HG03097 (cell line): ENCODE measurements around the gene HEATR1.
A peak's percentile ranks its signal among the peaks of the same experiment; 100 is the strongest.

Experiments
- ATAC-seq: cut with Tn5 transposase; IDR thresholded peaks from one replicate; pipeline ENCODE4 v1.9.1; 2021; ENCODE audit not compliant: unreplicated experiment, low FRiP score

The HEATR1 gene

DNA sequence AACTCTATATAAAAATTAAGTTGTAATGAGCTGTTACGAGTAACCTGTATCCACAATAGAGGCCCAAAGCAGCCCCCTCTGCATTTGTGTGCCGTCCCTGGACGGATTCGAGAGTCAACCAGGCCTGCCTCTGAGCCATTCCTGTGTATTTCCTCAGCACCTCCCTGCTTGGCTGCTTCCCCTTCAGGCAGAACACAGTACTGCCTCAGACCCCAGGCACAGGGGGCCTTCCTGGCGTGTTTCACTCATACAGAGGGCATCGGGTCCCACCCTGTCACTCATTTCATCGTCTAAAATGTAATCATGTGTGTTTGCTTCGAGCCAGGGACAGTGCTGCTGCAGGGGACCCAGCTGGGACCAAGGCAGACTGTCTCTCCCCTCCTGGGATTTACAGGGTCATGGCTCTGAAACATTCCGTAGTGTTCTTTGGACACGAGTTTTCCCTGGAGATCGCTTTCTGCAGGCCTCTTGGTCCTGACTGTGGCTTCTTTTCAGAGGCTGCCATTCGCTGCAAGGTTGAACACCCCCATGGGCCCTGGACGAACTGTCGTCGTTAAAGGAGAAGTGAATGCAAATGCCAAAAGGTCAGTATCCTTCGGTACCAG, 61.1 kb downstream of the HEATR1 start:
- no peak for ATAC-seq

DNA sequence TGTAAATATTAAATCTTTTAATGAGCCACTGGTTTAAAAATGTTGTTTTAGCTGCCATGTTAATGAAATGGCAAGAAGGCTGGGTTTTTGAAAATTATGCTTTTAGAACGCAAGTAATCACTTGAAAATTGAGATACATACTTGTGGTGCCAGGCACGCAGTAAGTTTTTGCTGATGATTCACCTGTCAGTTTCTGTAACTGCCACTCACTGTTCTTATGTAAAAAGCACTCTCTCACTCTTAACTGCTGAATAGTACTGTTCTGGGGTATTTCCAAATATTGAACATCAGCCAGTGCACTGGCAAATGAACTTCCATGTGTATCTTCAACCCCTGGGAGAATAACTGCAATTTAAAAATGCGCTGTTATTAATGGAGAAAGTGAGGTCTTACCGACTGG, 62.6 kb downstream of the HEATR1 start:
- no peak for ATAC-seq

DNA sequence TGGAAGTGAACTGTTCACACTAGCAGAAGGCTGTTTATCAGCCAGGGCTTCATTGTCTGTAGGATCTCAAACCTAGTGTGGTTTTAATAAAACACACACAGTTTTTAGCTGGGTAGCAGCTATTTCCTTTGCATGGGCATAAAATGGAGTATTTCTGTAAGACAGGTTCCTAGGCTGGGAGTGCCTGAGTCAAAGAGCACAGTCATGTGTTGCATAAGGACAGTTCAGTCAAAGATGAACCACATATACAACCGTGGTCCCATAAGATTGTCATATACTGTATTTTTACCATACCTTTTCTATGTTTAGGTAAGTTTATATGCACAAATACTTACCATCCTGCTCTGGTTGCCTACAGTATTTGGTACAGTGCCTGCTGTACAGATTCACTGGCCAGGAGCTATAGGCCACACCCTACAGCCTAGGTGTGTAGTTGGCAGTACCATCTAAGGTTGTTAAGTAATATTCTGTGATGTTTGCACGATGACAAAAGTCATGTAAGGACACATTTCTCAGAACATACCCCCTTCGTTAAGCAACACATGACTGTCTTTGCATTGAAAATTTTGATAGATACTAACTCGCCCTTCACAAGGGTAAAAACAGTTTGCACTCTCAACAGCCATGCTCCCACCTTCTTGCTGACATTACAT, 63.4 kb downstream of the HEATR1 start:
- no peak for ATAC-seq

DNA sequence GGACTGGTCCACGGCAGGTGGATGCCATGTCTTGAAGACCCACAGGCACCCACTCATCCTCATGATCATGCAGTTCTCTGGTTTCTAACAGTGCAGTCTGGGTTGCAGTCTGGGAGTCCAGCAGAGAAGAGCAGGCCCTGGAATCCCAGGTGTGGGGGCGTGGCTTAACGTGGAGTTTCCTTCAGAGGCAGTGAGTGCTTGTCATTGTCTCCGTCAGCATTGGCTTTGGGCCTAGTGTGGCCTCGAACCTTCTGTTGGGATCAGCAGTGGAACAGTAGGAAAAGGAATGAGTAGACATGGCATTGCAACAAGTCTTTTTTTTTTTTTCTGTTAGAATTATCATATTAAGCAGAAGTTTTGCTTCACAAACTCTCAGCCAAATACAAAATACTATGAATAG, 67.8 kb downstream of the HEATR1 start:
- no peak for ATAC-seq

DNA sequence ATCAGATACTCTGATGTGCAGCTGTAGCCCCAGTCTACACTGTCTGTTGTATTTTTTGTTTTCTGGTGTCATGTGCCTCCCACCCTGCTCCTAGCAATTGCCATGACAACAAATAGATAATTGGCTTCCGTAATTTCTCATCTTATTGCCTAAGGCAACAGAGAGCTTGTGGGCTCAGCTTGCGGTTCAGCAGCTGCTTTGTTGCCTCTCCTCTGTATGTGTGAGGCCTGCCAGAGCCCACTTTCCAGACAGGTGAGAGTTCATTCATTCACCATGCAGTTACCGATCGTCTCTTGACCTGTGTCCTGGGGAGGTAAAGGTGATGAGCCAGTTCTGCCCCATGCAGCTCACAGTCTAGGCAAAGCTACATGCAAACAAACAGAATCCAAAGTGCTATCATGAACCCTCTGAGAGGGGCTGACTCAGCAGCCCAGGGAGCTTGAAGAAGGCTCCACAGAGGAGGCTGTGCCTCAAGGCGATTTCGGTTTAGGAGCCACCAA, 68.6 kb downstream of the HEATR1 start:
- no peak for ATAC-seq

DNA sequence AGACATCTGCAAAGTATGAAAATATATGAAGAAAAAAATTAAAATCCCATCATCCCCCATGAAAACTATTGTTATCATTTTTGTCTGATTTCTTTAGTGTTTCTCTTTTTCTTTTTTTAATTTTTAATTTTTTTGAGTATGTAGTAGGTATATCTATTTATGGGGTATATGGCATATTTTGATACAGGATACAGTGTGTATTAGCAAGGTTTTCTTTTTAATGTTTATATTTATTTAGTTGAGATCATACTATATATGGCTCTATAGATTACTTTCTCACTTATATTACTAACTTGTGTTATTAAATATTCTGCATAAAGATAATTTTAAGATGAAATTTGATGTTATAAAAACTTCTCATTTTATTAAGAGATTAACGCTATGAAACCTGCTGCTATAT, 69.1 kb downstream of the HEATR1 start:
- no peak for ATAC-seq

DNA sequence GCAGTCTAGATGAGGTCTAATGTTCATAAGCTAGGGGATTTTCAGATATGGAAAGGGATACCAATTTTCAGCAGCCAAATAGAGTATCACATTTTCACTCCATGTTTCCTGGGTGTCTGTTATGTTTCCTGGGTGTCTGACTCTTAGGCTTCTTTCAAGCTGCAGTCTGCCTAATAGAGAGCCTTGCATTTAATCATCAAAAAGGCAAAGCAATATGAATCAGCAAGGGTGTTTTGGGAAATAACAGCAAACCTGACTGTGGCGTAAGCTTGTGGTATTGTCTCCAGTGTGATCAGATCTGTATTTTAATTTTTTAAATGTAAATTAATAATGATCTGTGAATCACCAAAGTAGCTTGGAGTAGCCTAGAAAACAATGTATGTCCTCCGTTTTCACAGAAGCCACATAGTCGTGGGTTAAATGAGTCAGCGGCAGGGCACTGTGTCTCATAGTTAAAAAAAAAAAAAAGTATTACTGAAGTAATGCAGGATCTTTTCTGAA, 70.1 kb downstream of the HEATR1 start:
- no peak for ATAC-seq

DNA sequence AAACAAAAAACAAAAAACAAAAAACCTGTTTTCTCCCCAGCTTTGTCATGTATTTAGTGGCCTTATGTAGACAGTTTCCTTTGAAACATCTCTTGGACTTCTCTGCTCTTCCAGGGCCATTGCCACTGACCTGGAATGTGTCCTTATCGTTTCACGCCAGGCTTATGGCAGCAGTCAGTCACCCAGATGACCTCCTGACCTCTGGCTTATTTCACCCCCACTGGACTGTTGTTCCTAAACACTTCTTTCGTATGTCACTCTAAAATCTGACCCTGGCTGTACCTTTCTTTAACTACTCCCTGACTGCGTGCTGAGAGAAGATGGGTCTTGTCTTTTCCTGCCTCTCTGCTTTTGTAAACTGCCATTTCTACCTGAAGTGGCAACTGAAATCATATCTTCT, 71.5 kb downstream of the HEATR1 start:
- ATAC-seq: no peak

DNA sequence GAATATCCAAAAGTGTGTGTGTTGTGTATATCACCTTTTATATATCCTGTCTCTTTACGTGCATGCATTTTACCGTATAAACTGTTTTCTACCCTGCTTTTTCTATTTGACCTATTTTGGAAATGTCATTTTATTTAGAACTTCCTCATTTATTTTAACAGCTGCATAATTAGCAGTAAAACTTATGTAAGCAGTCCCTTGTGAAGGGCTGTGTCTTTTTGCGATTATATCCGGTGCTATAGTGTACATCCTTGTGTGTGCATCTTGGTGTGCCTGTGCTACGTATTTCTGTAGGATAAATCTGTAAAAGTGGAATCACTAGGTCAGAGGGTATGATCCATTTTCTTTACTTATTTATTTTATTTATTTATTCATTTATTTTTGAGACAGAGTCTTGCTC, 73.4 kb downstream of the HEATR1 start:
- no peak for ATAC-seq

DNA sequence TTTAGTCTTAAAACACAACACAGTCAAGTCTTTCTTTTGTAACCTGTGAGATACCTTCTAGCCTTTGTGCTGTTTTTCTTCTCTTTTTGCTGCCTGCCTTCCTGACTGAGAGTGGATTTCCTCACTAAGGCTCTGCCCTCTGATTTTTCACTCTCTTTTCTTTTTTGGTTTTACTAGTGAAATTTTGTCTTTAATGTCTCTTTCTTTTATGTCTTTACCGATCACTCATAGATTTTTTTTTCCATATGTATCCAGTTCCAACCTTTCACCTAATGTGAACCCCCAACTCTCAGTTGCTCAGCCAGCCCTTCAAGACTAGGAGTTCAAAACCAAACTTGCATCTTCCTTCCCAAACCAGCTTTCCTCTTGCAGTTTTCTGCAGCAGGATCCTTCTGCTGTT, 74.0 kb downstream of the HEATR1 start:
- ATAC-seq: no peak

DNA sequence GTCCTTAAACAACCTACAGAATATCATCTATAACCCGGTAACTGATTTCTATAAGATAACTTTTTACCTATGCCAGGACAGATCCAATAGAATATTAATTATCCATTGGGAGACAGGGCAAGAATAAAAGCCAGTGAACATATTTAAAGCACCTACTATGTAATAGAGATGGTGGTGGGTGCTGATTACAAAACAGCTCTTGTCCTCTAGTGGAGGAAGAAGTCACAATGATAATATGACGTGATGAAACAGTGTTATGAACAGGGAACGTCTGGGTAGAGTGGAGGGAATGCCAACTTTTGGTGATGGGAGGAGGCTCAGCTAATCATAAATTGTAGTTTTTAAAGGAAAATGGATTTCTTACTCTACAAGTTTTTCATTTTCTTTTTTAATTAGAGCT, 78.2 kb downstream of the HEATR1 start:
- ATAC-seq: no peak

DNA sequence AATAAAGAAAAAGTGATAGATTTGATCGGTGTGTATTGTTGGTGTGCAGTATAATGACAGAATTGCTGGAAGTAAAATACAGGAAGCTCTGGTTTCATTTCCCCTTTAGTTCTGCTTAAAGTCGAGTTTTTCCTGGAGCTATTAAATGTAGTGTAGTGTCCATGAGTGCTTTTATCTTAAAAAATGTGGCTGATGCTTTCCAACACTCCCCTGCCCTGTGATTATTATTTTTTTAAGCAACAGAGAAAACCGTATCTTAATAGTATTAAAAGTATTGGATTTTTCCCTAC, 79.5 kb downstream of the HEATR1 start:
- no peak for ATAC-seq

DNA sequence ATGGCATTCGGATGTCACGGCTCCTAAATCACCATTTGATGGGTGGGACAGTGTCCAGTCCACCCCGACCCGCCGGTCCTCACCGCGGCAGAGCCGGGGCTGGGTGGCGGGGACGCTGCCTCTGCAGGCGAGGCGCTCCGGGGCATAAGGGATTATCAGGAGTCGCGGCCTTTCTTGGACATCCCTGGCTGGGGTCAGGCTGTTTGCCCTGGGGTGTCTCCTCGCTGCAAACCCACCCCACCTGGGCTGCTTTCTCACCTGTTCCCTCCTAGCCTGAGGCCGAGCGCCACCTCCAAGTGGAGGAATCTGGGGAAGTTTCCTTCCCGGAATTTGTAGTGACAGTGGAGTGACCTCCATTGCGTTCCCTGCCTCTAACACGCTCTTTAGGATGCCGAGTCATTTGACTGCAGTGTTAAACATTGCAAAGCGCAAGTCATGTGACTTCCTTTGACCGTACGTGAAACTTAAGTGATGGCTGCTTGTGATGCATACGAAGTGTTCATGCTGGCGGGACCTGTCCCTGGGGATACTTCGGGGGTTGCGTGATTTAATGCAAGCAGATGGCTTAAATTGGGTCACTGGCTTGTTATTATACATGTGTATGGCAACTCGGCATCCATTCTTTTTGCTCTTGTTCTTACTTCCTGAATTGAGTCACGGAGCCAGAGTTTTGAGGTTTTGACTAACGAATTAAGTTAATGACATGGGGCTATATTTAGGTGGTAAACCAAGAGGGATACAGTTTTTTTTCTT, 80.0 kb downstream of the HEATR1 start:
- peak; percentile 90 for ATAC-seq

DNA sequence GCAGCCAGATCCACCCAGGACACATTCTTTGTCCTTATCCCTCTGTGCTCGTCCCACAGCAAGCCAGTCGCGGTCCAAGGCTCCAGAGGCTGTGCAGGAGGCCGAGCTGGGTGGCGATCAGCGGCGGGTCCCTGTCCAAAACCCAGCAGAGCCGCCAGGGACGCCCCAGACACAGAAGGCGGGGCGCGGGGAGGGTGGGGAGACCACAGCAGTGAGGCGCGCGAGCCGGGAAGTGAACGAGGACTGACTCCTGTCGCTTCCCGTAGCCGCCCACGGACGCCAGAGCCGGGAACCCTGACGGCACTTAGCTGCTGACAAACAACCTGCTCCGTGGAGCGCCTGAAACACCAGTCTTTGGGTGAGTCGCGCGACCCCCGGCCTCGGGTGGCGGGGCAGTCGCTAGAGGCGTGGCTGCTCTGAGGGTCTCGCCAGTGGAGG, 80.6 kb downstream of the HEATR1 start, which contains the start of gene LGALS8:
Gene LGALS8, plus strand, starts transcription at position 279 of the 438 bp plus-strand sequence. CDS start 2,089 bp downstream, outside the sequence.
- ATAC-seq: peak; percentile 45

DNA sequence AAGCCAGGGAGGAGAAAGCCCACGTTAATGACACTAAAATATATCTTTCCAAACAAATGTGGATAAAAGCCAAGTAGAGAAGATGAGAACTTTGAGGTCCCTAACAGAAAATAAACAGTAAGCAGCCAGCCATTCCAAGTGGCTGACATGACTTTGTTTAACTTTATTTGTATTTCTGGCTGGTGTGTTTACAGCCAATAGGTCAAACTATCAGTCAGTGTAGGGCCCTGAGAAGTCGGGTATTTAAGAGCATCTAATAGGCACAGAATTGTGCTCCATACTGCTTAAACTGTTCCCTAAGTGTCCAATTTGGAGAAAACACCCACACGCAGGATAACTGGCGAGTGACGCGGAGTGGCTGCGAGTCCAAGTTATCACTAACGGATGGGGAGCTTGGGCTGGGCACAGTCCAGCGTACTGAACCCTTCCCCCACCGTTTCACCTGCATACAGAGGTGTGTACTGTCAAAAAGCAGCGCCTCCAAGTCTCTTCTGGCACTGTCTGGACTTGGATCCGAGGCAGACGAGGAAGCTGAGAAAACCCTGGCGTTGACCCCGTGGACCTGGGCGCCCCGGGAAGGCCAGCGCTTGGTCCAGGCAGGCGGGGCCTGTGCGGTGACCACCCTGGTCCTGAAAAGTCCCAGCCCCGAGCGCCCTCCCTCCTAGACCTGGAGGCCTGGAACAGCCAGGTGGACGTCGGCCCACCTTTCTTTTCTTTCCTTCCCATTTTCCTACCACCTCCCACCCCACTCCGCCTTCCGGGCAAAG, 81.2 kb downstream of the HEATR1 start:
- ATAC-seq: peak; percentile 11

DNA sequence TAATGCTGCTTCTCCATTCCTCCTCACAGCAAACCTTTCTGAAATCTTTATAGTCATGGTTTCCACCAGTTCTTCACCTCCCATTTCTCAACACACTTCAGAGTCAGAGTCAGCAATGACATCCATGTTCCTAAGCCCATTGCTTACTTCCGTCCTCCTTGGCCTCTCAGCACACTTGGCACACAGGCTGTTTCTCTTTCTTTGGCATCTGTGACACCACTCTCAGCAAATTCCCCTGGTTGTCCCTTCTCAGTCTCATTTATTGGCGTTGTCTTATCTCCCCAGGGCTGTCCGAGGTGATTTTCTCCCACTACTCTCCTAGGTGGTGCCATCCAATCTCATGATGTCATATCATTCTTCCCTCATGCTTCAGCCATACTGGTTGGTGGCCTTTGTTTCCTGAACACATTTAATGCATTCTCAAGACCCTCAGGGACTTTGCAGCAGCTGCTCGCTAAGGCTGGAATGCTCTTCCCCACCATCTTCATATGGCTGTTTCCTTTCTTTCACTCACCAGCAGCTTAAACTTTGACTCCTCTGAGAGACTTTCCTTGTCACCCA, 83.8 kb downstream of the HEATR1 start:
- no peak for ATAC-seq

DNA sequence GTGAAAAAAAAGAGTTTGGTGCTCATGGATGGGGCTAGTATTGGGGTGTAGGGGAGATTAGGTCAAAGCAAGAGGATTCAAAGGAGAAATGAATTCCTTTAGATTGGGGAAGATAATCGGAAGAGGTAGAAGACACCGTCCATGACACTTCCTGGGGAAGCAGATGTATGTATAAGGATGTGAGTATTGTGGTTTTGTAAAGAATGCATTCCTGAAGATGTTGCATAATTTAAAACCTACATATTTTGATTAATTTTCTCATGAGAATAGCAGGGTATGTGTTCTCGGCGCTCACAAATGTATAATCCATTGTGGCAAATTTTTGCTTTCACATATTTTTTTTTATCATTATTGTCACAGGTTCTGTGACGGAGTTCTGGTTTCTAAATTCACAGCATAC, 86.0 kb downstream of the HEATR1 start:
- no peak for ATAC-seq

DNA sequence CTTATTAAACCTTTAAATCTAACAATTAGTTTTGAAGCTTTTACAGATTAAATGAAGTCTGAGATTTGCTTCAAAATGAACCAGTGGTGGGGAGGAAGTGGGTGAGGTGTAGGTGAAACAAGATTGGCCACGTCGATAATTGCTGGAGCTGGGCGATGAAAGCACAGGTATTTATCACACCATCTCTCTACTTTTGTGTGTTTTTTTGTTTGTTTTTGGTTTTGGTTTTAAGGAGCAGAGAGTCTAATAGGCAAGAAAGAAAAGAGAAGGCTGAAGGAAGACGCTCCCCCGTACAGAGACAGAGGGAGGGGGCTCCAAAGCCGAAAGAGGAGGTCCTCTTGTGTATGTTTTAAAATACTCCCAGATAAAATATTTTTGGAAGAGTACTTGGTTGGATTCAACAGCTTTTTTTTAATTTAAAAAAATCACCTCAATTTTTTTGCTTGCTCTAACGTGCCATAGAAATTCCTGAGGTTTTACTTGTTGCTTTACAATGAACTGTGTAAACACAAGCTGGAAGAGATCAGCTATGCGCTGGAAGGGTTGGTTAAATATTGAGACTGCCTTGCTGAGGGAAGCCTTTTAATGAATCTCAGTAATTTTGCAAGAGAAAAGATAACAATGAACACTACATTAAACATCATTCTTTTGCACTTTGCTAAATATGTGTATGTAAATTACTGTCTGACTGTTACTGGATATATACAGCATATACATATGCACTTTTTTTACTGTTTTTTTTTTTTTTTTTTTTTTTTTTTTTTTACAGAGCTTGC, 87.2 kb downstream of the HEATR1 start:
- ATAC-seq: no peak

DNA sequence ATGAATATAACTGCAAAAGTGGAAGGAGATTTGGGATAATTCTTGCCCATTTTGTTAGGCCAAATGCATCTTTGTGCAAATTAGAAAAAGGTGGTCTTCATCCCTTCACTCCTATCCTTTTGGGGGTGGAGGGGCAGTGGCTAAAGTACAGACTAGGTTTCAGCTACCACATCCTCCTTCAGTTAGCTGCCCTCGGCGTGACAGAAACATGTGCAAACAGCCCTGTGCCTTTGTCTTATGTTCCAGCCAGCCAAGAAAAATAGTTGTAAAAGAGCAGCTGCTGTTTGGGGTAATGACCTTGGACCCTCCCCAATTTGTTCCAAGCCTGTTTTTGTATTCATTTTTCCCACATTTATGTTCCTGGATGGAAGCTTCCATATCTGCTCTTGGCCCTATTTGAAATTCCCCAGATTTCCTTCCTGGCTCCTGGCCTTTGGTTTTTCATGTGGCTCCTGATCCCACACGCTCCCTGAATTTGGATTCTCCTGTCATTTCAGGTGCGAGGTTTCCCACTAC, 88.8 kb downstream of the HEATR1 start:
- no peak for ATAC-seq
